Liver (tissue), 9 donors: Measurements from ENCODE around the gene DEFB110. TPM values are rescaled to one million over a fixed set of nuclear protein-coding genes. Genes with fewer than 3 reads are reported as not detected.

Experiments used
- DNase-seq: peaks from one replicate; pipeline ENCODE4 v3.0.0-alpha.2; 2017; ENCODE audit warnings: low spot score
- H3K27ac ChIP-seq, 2 donors: one replicate each; pipeline ENCODE4 v1.7.0; 2013; ENCODE audit warnings: inconsistent platforms in 2 of 2, low read length in 2 of 2, control low read depth in 1 of 2, low read depth in 1 of 2, mild to moderate bottlenecking in 1 of 2
- H3K27me3 ChIP-seq, 4 donors: one replicate each; pipeline versions ENCODE4 v1.6.1 to v1.7.0; 2013; ENCODE audit warnings: low read length in 3 of 4, inconsistent platforms in 1 of 4, mild to moderate bottlenecking in 1 of 4, moderate library complexity in 1 of 4; ENCODE audit not compliant: control insufficient read depth in 4 of 4, insufficient read depth in 4 of 4
- H3K36me3 ChIP-seq, 4 donors: one replicate each; pipeline versions ENCODE4 v1.6.1 to v1.7.0; 2013; ENCODE audit warnings: low read length in 3 of 4, mild to moderate bottlenecking in 3 of 4, low read depth in 1 of 4, moderate library complexity in 1 of 4; ENCODE audit not compliant: control insufficient read depth in 4 of 4, insufficient read depth in 3 of 4
- H3K4me1 ChIP-seq, 4 donors: one replicate each; pipeline versions ENCODE4 v1.6.1 to v1.7.0; 2013; ENCODE audit warnings: low read length in 3 of 4, mild to moderate bottlenecking in 3 of 4, moderate library complexity in 1 of 4; ENCODE audit not compliant: control insufficient read depth in 4 of 4, insufficient read depth in 4 of 4
- H3K4me3 ChIP-seq, 3 donors: one replicate each; pipeline versions ENCODE4 v1.6.1 to v1.7.0; 2013; ENCODE audit warnings: low read length in 3 of 3, control low read depth in 1 of 3, low read depth in 1 of 3, mild to moderate bottlenecking in 1 of 3
- H3K9ac ChIP-seq, 2 donors: one replicate each; pipeline ENCODE4 v1.7.0; 2013; ENCODE audit warnings: low read length in 2 of 2, mild to moderate bottlenecking in 2 of 2, moderate library complexity in 2 of 2, control low read depth in 1 of 2, low read depth in 1 of 2
- H3K9me3 ChIP-seq, 4 donors: one replicate each; pipeline versions ENCODE4 v1.6.1 to v1.7.0; 2013; ENCODE audit warnings: low read length in 3 of 4; ENCODE audit not compliant: control insufficient read depth in 4 of 4
- ATF3 ChIP-seq: IDR thresholded peaks from 2 replicates; pipeline ENCODE4 v1.6.1; 2016; ENCODE audit warnings: antibody characterized with exemption
- CTCF ChIP-seq: fragments of 150-350 bp; IDR thresholded peaks from 2 replicates; pipeline ENCODE4 v1.5.1; 2017; ENCODE audit warnings: improper control_type of control experiment, low read depth, low read length; ENCODE audit not compliant: missing input control
- FOXA1 ChIP-seq: IDR thresholded peaks from 2 replicates; pipeline ENCODE4 v1.6.1; 2016; ENCODE audit warnings: antibody characterized with exemption
- FOXA2 ChIP-seq: IDR thresholded peaks from 2 replicates; pipeline ENCODE4 v1.6.1; 2016; ENCODE audit warnings: antibody characterized with exemption
- GABPA ChIP-seq, 2 donors: IDR thresholded peaks in 1 of 2; conservative IDR thresholded peaks in 1 of 2; 2 replicates each; pipeline ENCODE4 v1.6.1; 2016; ENCODE audit warnings: antibody characterized with exemption in 2 of 2, mild to moderate bottlenecking in 1 of 2, moderate library complexity in 1 of 2
- HNF4A ChIP-seq, 2 donors: conservative IDR thresholded peaks; 2 replicates each; pipeline ENCODE4 v1.6.1; 2016; ENCODE audit warnings: antibody characterized with exemption in 2 of 2, mild to moderate bottlenecking in 2 of 2
- HNF4G ChIP-seq: IDR thresholded peaks from 2 replicates; pipeline ENCODE4 v1.6.1; 2016; ENCODE audit warnings: antibody characterized with exemption
- JUND ChIP-seq, 2 donors: IDR thresholded peaks; 2 replicates each; pipeline ENCODE4 v1.6.1; 2016; ENCODE audit warnings: antibody characterized with exemption in 2 of 2
- MAX ChIP-seq: IDR thresholded peaks from 2 replicates; pipeline ENCODE4 v1.6.1; 2016; ENCODE audit warnings: antibody characterized with exemption
- NR2F2 ChIP-seq: IDR thresholded peaks from 2 replicates; pipeline ENCODE4 v1.6.1; 2016; ENCODE audit warnings: antibody characterized with exemption
- RAD21 ChIP-seq, 2 donors: IDR thresholded peaks; 2 replicates each; pipeline ENCODE4 v1.6.1; 2016; ENCODE audit warnings: antibody characterized with exemption in 2 of 2, mild to moderate bottlenecking in 2 of 2
- REST ChIP-seq: IDR thresholded peaks from 2 replicates; pipeline ENCODE4 v1.6.1; 2016; ENCODE audit warnings: antibody characterized with exemption, mild to moderate bottlenecking
- RXRA ChIP-seq, 2 donors: IDR thresholded peaks; 2 replicates each; pipeline ENCODE4 v1.6.1; 2017 to 2018; ENCODE audit warnings: antibody characterized with exemption in 2 of 2, mild to moderate bottlenecking in 1 of 2
- TAF1 ChIP-seq: conservative IDR thresholded peaks from 2 replicates; pipeline ENCODE4 v1.6.1; 2016; ENCODE audit warnings: antibody characterized with exemption, mild to moderate bottlenecking
- YY1 ChIP-seq: IDR thresholded peaks from 2 replicates; pipeline ENCODE4 v1.6.1; 2016; ENCODE audit warnings: antibody characterized with exemption, mild to moderate bottlenecking
- ZBTB33 ChIP-seq: IDR thresholded peaks from 2 replicates; pipeline ENCODE4 v1.6.1; 2016; ENCODE audit warnings: antibody characterized with exemption
- WGBS: extraction: QIAGEN DNeasy Blood & Tissue Kit; methylation state at CpG from one replicate; pipeline ENCODE4 v1.1.7; 2013; 5-methylcytosine and 5-hydroxymethylcytosine counted together
- polyA plus RNA-seq, 2 donors: library from polyadenylated mRNA; stranded (reverse) in 1 of 2; unstranded in 1 of 2; fragments of 200-250 nt in 1 of 2; fragments of >200 nt in 1 of 2; fragmentation: Nextera tagmentation in 1 of 2; extraction: Ambion mirVana in 1 of 2; gene quantifications; one replicate each; pipeline versions ENCODE4 v1.2.1 to v1.2.3, GENCODE V29; 2013 to 2015
- total RNA-seq, 2 donors: library from RNA; depleted of rRNA; stranded (reverse); fragments of >200 nt; gene quantifications; one replicate each; pipeline ENCODE4 v1.2.3, GENCODE V29; 2014
- donor health status: healthy.
- donor health status: healthy.
- donor health status: healthy.
- donor health status: healthy.
- donor health status: healthy.

Gene DEFB110
- total and polyA plus RNA-seq, 4 donors, result not detected

GRCh38 chr6:49979584-49979983 lies 42.2 kb downstream of the DEFB110 start:
- Histone ChIP-seq H3K4me1 (peaks cover 0 to 3% (median 0%) of the 10 kb centered on the region in 4 donors), H3K27me3 (no peaks in the 10 kb centered on the region), H3K9ac (no peak overlapping the region), H3K36me3 (no peaks in the 10 kb centered on the region), H3K4me3 (no peak overlapping the region), H3K27ac (no peak overlapping the region), H3K9me3 (no peaks in the 10 kb centered on the region)
- DNase-seq, result no peak
- 91% methylated on average over 4 of the region's 4 CpGs for WGBS
- TF ChIP-seq FOXA1, result no peak
- TF ChIP-seq RAD21 (IDR thresholded peaks at IDR 0.05), result no peak
- TF ChIP-seq FOXA2, result no peak
- TF ChIP-seq REST, result no peak
- no peak for TF ChIP-seq GABPA (IDR thresholded peaks at IDR 0.05 in 1 of 2, conservative IDR thresholded peaks at IDR 0.05 in 1 of 2)
- TF ChIP-seq RXRA (IDR thresholded peaks at IDR 0.05), result no peak
- TF ChIP-seq NR2F2, result no peak
- TF ChIP-seq JUND (IDR thresholded peaks at IDR 0.05), result no peak
- TF ChIP-seq MAX, result no peak
- no peak for TF ChIP-seq CTCF
- TF ChIP-seq ATF3, result no peak
- TF ChIP-seq HNF4G, result no peak
- TF ChIP-seq TAF1, result no peak
- no peak for TF ChIP-seq ZBTB33
- TF ChIP-seq HNF4A (conservative IDR thresholded peaks at IDR 0.05), result no peak
- no peak for TF ChIP-seq YY1
